CD14-positive monocyte (primary cell): ENCODE measurements around the gene TBC1D4. TPM values are rescaled to one million over a fixed set of nuclear protein-coding genes. Genes with fewer than 3 reads are reported as not detected.

Experiments
- DNase-seq, 3 donors: peaks; one replicate each; pipeline ENCODE4 v3.0.0-alpha.2; 2011 to 2022
- H2AFZ ChIP-seq: 2 replicates; pipeline ENCODE4 v1.6.0; 2012; ENCODE audit warnings: mild to moderate bottlenecking, low read depth, low read length, inconsistent platforms; ENCODE audit not compliant: insufficient read depth, poor library complexity, severe bottlenecking
- H3K27ac ChIP-seq, 2 donors: 1 replicate in 1 of 2; 2 replicates in 1 of 2; pipeline ENCODE4 v1.5.1; 2012 to 2013; ENCODE audit warnings: low read length in 2 of 2, control low read depth in 1 of 2, inconsistent platforms in 1 of 2, low read depth in 1 of 2, mild to moderate bottlenecking in 1 of 2
- H3K27me3 ChIP-seq, 2 donors: one replicate each; pipeline versions ENCODE4 v1.6.0 to v1.6.1; 2011 to 2013; ENCODE audit warnings: low read length in 2 of 2; ENCODE audit not compliant: control insufficient read depth in 2 of 2, insufficient read depth in 2 of 2
- H3K36me3 ChIP-seq, 2 donors: replicated peaks in 1 of 2; 1 replicate in 1 of 2; 2 replicates in 1 of 2; pipeline versions ENCODE4 v1.5.1 to v1.6.1; 2012 to 2013; ENCODE audit warnings: low read length in 2 of 2, control low read depth in 1 of 2, inconsistent platforms in 1 of 2, mild to moderate bottlenecking in 1 of 2; ENCODE audit not compliant: insufficient read depth in 2 of 2, control insufficient read depth in 1 of 2
- H3K4me1 ChIP-seq, 2 donors: 1 replicate in 1 of 2; 2 replicates in 1 of 2; pipeline versions ENCODE4 v1.5.1 to v1.6.1; 2012 to 2013; ENCODE audit warnings: low read length in 2 of 2, control low read depth in 1 of 2, inconsistent platforms in 1 of 2, mild to moderate bottlenecking in 1 of 2, moderate library complexity in 1 of 2; ENCODE audit not compliant: insufficient read depth in 2 of 2, control insufficient read depth in 1 of 2
- H3K4me2 ChIP-seq: replicated peaks from 2 replicates; pipeline ENCODE3; 2012; ENCODE audit warnings: low read length, moderate library complexity, mild to moderate bottlenecking; ENCODE audit not compliant: poor library complexity, severe bottlenecking; ENCODE audit errors: extremely low read depth
- H3K4me3 ChIP-seq, 3 experiments: fragments of 200-600 bp in 1 of 3; sonication (generic) in 1 of 3; replicated peaks in 1 of 3; 1 replicate in 2 of 3; 2 replicates in 1 of 3; pipeline ENCODE4 v1.5.1; 2011 to 2013; ENCODE audit warnings: low read length in 3 of 3, mild to moderate bottlenecking in 3 of 3, control low read depth in 2 of 3, low read depth in 2 of 3, inconsistent platforms in 1 of 3, moderate library complexity in 1 of 3
- H3K79me2 ChIP-seq: 2 replicates; pipeline ENCODE4 v1.6.0; 2012; ENCODE audit warnings: mild to moderate bottlenecking, control low read depth, inconsistent platforms, low read length, moderate library complexity; ENCODE audit not compliant: insufficient read depth
- H3K9ac ChIP-seq: 2 replicates; pipeline ENCODE4 v1.6.0; 2017; ENCODE audit warnings: low read length, mild to moderate bottlenecking; ENCODE audit not compliant: insufficient read depth, poor library complexity, severe bottlenecking
- H3K9me3 ChIP-seq, 2 donors: replicated peaks in 1 of 2; 1 replicate in 1 of 2; 2 replicates in 1 of 2; pipeline versions ENCODE4 v1.5.1 to v1.6.1; 2012 to 2013; ENCODE audit warnings: low read length in 2 of 2, control low read depth in 1 of 2; ENCODE audit not compliant: control insufficient read depth in 1 of 2, insufficient read depth in 1 of 2
- H4K20me1 ChIP-seq: 2 replicates; pipeline ENCODE4 v1.6.0; 2012; ENCODE audit warnings: mild to moderate bottlenecking, low read length, control low read depth, moderate library complexity; ENCODE audit not compliant: insufficient read depth
- H3K27ac Mint-ChIP-seq, 7 donors: one replicate each; pipeline ENCODE4 v1.8.0; 2020; ENCODE audit warnings: mild to moderate bottlenecking in 7 of 7, mixed read lengths in 7 of 7, moderate library complexity in 6 of 7, inconsistent platforms in 2 of 7
- H3K27me3 Mint-ChIP-seq, 3 donors: one replicate each; pipeline ENCODE4 v1.8.0; 2021 to 2022; ENCODE audit warnings: low read depth in 3 of 3, mild to moderate bottlenecking in 3 of 3, mixed read lengths in 3 of 3, moderate library complexity in 3 of 3, inconsistent platforms in 1 of 3
- H3K36me3 Mint-ChIP-seq, 2 donors: one replicate each; pipeline ENCODE4 v1.8.0; 2020; ENCODE audit warnings: mixed read lengths in 2 of 2, inconsistent platforms in 1 of 2, mild to moderate bottlenecking in 1 of 2
- H3K4me1 Mint-ChIP-seq: one replicate; pipeline ENCODE4 v1.8.0; 2020; ENCODE audit warnings: mild to moderate bottlenecking, mixed read lengths
- H3K4me3 Mint-ChIP-seq, 2 donors: one replicate each; pipeline ENCODE4 v1.8.0; 2020; ENCODE audit warnings: mild to moderate bottlenecking in 2 of 2, mixed read lengths in 2 of 2, moderate library complexity in 1 of 2
- H3K9me3 Mint-ChIP-seq, 7 donors: one replicate each; pipeline ENCODE4 v1.8.0; 2020 to 2022; ENCODE audit warnings: mixed read lengths in 7 of 7, mild to moderate bottlenecking in 6 of 7, moderate library complexity in 6 of 7, inconsistent platforms in 2 of 7
- CTCF ChIP-seq: fragments of 200-600 bp; IDR thresholded peaks from one replicate; pipeline ENCODE4 v1.8.0; 2022; ENCODE audit warnings: antibody characterized with exemption, mild to moderate bottlenecking
- WGBS: methylation state at CpG from one replicate; pipeline ENCODE4 v1.1.5; 2013; ENCODE audit warnings: missing lambda C conversion rate; ENCODE audit not compliant: insufficient coverage; 5-methylcytosine and 5-hydroxymethylcytosine counted together
- intact Hi-C, 2 donors: fragments of 100-400 bp; cut with micrococcal nuclease; formaldehyde crosslinking; loops; one replicate each; pipeline versions ENCODE4 v1.15.0 to v1.15.1; 2023
- polyA plus RNA-seq, 3 donors: library from polyadenylated mRNA; depleted of rRNA in 1 of 3; unstranded in 2 of 3; stranded (reverse) in 1 of 3; fragments of 300-500 nt in 2 of 3; fragments of >200 nt in 1 of 3; fragmentation: Illumina TruSeq in 2 of 3; gene quantifications; 1 replicate in 2 of 3; 2 replicates in 1 of 3; pipeline ENCODE4 v1.2.3, GENCODE V29; 2012 to 2021

The TBC1D4 gene
- polyA plus RNA-seq, 3 donors: 2.0 to 6.7 (median 2.5) TPM

- Histone ChIP-seq H3K4me2 (no peak overlapping the region), H3K4me3 (no peak overlapping the region), H2AFZ (no peak overlapping the region), H4K20me1 (no peaks in the 10 kb centered on the region), H3K4me1 (no peaks in the 10 kb centered on the region), H3K79me2 (no peaks in the 10 kb centered on the region), H3K9ac (no peak overlapping the region), H3K36me3 (no peaks in the 10 kb centered on the region), H3K27me3 (no peaks in the 10 kb centered on the region), H3K27ac (no peak overlapping the region), H3K9me3 (no peaks in the 10 kb centered on the region)
- no peaks in the 10 kb centered on the region for H3K36me3 Mint-ChIP-seq
- no peak overlapping the region for H3K4me3 Mint-ChIP-seq
- no peaks in the 10 kb centered on the region for H3K27me3 Mint-ChIP-seq
- no peaks in the 10 kb centered on the region for H3K9me3 Mint-ChIP-seq
- H3K27ac Mint-ChIP-seq: no peak overlapping the region
- intact Hi-C loops: no loop called here
- DNase-seq: no peak
- H3K4me1 Mint-ChIP-seq: no peaks in the 10 kb centered on the region
- 67% methylated on average over 1 of the region's 13 CpGs for WGBS
- no peak for TF ChIP-seq CTCF
Measured at GRCh38 chr13:75372923-75373841, 108.8 kb downstream of the TBC1D4 start.

GRCh38 chr13:75372517-75372916, 109.5 kb downstream of the TBC1D4 start:
- Histone ChIP-seq H2AFZ (no peak overlapping the region), H3K79me2 (no peaks in the 10 kb centered on the region), H4K20me1 (no peaks in the 10 kb centered on the region), H3K9me3 (no peaks in the 10 kb centered on the region), H3K36me3 (no peaks in the 10 kb centered on the region), H3K4me3 (no peak overlapping the region), H3K4me1 (no peaks in the 10 kb centered on the region), H3K4me2 (no peak overlapping the region), H3K27ac (no peak overlapping the region), H3K9ac (no peak overlapping the region), H3K27me3 (no peaks in the 10 kb centered on the region)
- Mint-ChIP-seq H3K4me3 (no peak overlapping the region), H3K27me3 (no peaks in the 10 kb centered on the region), H3K27ac (no peak overlapping the region), H3K36me3 (no peaks in the 10 kb centered on the region), H3K9me3 (no peaks in the 10 kb centered on the region), H3K4me1 (no peaks in the 10 kb centered on the region)
- peak; percentile 80 for TF ChIP-seq CTCF
- DNase-seq: peak; percentile 11 to 38 (median 30)
- 57% methylated on average over 1 of the region's 1 CpG for WGBS
- intact Hi-C loops: no loop called here
